Measurements from ENCODE around the gene DEDD. TPM values are rescaled to one million over a fixed set of nuclear protein-coding genes. Genes with fewer than 3 reads are reported as not detected.

Gene DEDD
- total and polyA plus RNA-seq, 2 of the 13 experiments (the other 11 are each of a cell fraction or from before 2014, with no cell fraction given), result 12.6 to 27.8 TPM

GRCh38 chr1:161132410-161133219 is at the start of gene DEDD (continued):
- TF ChIP-seq, protein P1, sequence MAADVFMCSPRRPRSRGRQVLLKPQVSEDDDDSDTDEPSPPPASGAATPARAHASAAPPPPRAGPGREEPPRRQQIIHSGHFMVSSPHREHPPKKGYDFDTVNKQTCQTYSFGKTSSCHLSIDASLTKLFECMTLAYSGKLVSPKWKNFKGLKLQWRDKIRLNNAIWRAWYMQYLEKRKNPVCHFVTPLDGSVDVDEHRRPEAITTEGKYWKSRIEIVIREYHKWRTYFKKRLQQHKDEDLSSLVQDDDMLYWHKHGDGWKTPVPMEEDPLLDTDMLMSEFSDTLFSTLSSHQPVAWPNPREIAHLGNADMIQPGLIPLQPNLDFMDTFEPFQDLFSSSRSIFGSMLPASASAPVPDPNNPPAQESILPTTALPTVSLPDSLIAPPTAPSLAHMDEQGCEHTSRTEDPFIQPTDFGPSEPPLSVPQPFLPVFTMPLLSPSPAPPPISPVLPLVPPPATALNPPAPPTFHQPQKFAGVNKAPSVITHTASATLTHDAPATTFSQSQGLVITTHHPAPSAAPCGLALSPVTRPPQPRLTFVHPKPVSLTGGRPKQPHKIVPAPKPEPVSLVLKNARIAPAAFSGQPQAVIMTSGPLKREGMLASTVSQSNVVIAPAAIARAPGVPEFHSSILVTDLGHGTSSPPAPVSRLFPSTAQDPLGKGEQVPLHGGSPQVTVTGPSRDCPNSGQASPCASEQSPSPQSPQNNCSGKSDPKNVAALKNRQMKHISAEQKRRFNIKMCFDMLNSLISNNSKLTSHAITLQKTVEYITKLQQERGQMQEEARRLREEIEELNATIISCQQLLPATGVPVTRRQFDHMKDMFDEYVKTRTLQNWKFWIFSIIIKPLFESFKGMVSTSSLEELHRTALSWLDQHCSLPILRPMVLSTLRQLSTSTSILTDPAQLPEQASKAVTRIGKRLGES (CRISPR knock-in tag; IDR thresholded peaks at IDR 0.05; ENCODE audit: borderline replicate concordance), result no peak
- TF ChIP-seq MAFK (conservative IDR thresholded peaks at IDR 0.05 in 1 of 2, IDR thresholded peaks at IDR 0.05 in 1 of 2; ENCODE audit: low read length in 2 of 2) (no peak), MAF1 (CRISPR knock-in tag; IDR thresholded peaks at IDR 0.05; ENCODE audit: borderline replicate concordance) (no peak), ZNF44 (CRISPR knock-in tag; IDR thresholded peaks at IDR 0.05) (no peak), SMAD3 (CRISPR knock-in tag; IDR thresholded peaks at IDR 0.05) (no peak), ZNF460 (CRISPR knock-in tag; IDR thresholded peaks at IDR 0.05; ENCODE audit: borderline replicate concordance) (peak; percentile 12; the same call in 1 of the 2 replicates), HNRNPLL (IDR thresholded peaks at IDR 0.05; ENCODE audit: low read depth, low read length, poor library complexity, severe bottlenecking) (peak; percentile 37), CBX1 (IDR thresholded peaks at IDR 0.05; ENCODE audit: low read depth) (no peak), ZNF740 (CRISPR knock-in tag; IDR thresholded peaks at IDR 0.05) (no peak), SAP130 (CRISPR knock-in tag; IDR thresholded peaks at IDR 0.05; ENCODE audit: low read depth) (peak; percentile 75), TAF1 (CRISPR knock-in tag; IDR thresholded peaks at IDR 0.05) (no peak; the same call in 1 of the 2 replicates), ATF1 (CRISPR knock-in tag; IDR thresholded peaks at IDR 0.05) (0 out of 2 replicates have a peak, but pooled peaks have one; percentile 53), NR2F2 (IDR thresholded peaks at IDR 0.05; ENCODE audit: borderline replicate concordance, low read depth) (peak; percentile 34; the same call in 1 of the 2 replicates), CHD2 (IDR thresholded peaks at IDR 0.05; ENCODE audit: low read depth, low read length) (no peak), PHF8 (CRISPR knock-in tag; IDR thresholded peaks at IDR 0.05) (peak; percentile 29; the same call in 1 of the 2 replicates)
- TF ChIP-seq, protein P2, sequence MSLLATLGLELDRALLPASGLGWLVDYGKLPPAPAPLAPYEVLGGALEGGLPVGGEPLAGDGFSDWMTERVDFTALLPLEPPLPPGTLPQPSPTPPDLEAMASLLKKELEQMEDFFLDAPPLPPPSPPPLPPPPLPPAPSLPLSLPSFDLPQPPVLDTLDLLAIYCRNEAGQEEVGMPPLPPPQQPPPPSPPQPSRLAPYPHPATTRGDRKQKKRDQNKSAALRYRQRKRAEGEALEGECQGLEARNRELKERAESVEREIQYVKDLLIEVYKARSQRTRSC (CRISPR knock-in tag; IDR thresholded peaks at IDR 0.05; ENCODE audit: low read depth), result no peak
- TF ChIP-seq, protein P3, sequence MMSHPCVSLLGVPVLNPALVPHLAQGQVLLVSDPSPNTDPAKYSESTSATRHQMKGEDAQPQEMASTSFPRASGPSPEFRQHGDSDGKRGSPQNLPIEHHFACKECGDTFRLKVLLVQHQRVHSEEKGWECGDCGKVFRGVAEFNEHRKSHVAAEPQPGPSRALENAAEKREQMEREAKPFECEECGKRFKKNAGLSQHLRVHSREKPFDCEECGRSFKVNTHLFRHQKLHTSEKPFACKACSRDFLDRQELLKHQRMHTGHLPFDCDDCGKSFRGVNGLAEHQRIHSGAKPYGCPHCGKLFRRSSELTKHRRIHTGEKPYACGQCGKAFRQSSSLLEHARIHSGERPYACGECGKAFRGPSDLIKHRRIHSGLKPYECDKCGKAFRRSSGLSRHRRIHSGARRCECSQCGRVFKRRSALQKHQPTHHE (CRISPR knock-in tag; IDR thresholded peaks at IDR 0.05; ENCODE audit: borderline replicate concordance), result 0 out of 2 replicates have a peak, but pooled peaks have one; percentile 28

Data from HepG2 (cell line).